Vagina (tissue), 2 donors: ENCODE results near the gene CTSW. TPM values are rescaled to one million over a fixed set of nuclear protein-coding genes. Genes with fewer than 3 reads are reported as not detected.

Source experiments
- DNase-seq, 2 donors: peaks; one replicate each; pipeline ENCODE4 v3.0.0-alpha.2; 2017; ENCODE audit errors: extremely low spot score in 2 of 2
- H3K27ac ChIP-seq: fragments of 200-600 bp; sonication (generic); one replicate; pipeline ENCODE4 v1.5.1; 2019
- H3K27me3 ChIP-seq: fragments of 200-600 bp; sonication (generic); one replicate; pipeline ENCODE4 v1.5.1; 2019
- H3K36me3 ChIP-seq, 2 donors: fragments of 200-600 bp; sonication (generic); one replicate each; pipeline ENCODE4 v1.5.1; 2017 to 2019
- H3K4me1 ChIP-seq: fragments of 200-600 bp; sonication (generic); one replicate; pipeline ENCODE4 v1.5.1; 2019
- H3K4me3 ChIP-seq, 2 donors: fragments of 200-600 bp; sonication (generic); 1 replicate in 1 of 2; 2 replicates in 1 of 2; pipeline ENCODE4 v1.5.1; 2016 to 2019
- H3K9me3 ChIP-seq: fragments of 200-600 bp; sonication (generic); one replicate; pipeline ENCODE4 v1.5.1; 2019
- POLR2A ChIP-seq, 2 donors: fragments of 450-650 bp; IDR thresholded peaks; one replicate each; pipeline ENCODE4 v1.6.1; 2017; ENCODE audit warnings: antibody characterized with exemption in 2 of 2, mild to moderate bottlenecking in 2 of 2, moderate library complexity in 2 of 2
- POLR2AphosphoS5 ChIP-seq, 2 donors: sonication (generic); formaldehyde crosslinking; IDR thresholded peaks; one replicate each; pipeline ENCODE4 v1.9.0; 2017; ENCODE audit warnings: antibody characterized with exemption in 2 of 2, mild to moderate bottlenecking in 2 of 2, low read depth in 1 of 2; ENCODE audit not compliant: insufficient read depth in 1 of 2
- intact Hi-C: fragments of 100-400 bp; cut with DNase I; formaldehyde crosslinking; loops from one replicate; pipeline ENCODE4 v1.15.1; 2023
- total RNA-seq: library from RNA; depleted of rRNA; stranded (reverse); fragments of >200 nt; gene quantifications from one replicate; pipeline ENCODE4 v1.2.3, GENCODE V29; 2016
- TF ChIP-seq, protein P1 (sequence below), 3 experiments: fragments of 450-650 bp in 2 of 3; fragments of 200-600 bp in 1 of 3; sonication (generic) in 1 of 3; IDR thresholded peaks; one replicate each; pipeline ENCODE4 v1.5.1; 2017 to 2019; ENCODE audit warnings: antibody characterized with exemption in 3 of 3, mild to moderate bottlenecking in 2 of 3, moderate library complexity in 2 of 3

The CTSW gene
- total RNA-seq, 1 donor from 2014 or later = 0.74 TPM

DNA sequence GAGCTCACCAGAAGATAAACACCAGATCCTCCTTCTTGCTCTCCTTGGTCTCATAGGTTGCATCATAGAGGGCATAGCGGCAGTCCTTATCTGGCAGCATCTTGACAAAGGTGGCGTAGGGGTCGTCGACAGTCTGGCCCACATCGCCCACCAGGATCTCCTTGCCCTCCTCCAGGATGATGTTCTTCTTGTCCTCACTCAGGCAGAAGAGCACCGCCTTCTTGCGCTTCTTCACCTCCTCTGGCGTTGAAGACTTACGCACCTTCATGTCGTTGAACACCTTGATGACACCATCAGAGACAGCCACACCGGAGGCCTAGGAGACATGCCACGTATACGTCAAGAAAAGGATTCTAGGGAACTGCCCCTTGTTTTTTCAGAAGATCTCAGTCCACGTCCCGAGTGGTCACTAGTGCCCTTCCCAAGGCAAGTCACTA lies 23.7 kb upstream of the CTSW start:
- H3K36me3 ChIP-seq = peaks cover 0 to 49% of the 10 kb centered on the region in 2 donors
- intact Hi-C loops = no loop called here
- H3K4me1 ChIP-seq = peaks cover 35% of the 10 kb centered on the region
- H3K4me3 ChIP-seq = peak overlapping the region; percentile 95 to 100
- no peak overlapping the region for H3K27ac ChIP-seq
- H3K27me3 ChIP-seq = no peaks in the 10 kb centered on the region
- TF ChIP-seq POLR2AphosphoS5 (IDR thresholded peaks at IDR 0.05; ENCODE audit: insufficient read depth in 1 of 2, low read depth in 1 of 2) (no peak), POLR2A (IDR thresholded peaks at IDR 0.05) (no peak)
- TF ChIP-seq, protein P1, sequence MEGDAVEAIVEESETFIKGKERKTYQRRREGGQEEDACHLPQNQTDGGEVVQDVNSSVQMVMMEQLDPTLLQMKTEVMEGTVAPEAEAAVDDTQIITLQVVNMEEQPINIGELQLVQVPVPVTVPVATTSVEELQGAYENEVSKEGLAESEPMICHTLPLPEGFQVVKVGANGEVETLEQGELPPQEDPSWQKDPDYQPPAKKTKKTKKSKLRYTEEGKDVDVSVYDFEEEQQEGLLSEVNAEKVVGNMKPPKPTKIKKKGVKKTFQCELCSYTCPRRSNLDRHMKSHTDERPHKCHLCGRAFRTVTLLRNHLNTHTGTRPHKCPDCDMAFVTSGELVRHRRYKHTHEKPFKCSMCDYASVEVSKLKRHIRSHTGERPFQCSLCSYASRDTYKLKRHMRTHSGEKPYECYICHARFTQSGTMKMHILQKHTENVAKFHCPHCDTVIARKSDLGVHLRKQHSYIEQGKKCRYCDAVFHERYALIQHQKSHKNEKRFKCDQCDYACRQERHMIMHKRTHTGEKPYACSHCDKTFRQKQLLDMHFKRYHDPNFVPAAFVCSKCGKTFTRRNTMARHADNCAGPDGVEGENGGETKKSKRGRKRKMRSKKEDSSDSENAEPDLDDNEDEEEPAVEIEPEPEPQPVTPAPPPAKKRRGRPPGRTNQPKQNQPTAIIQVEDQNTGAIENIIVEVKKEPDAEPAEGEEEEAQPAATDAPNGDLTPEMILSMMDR (IDR thresholded peaks at IDR 0.05) = no peak
- DNase-seq = no peak
- H3K9me3 ChIP-seq = no peaks in the 10 kb centered on the region

DNA sequence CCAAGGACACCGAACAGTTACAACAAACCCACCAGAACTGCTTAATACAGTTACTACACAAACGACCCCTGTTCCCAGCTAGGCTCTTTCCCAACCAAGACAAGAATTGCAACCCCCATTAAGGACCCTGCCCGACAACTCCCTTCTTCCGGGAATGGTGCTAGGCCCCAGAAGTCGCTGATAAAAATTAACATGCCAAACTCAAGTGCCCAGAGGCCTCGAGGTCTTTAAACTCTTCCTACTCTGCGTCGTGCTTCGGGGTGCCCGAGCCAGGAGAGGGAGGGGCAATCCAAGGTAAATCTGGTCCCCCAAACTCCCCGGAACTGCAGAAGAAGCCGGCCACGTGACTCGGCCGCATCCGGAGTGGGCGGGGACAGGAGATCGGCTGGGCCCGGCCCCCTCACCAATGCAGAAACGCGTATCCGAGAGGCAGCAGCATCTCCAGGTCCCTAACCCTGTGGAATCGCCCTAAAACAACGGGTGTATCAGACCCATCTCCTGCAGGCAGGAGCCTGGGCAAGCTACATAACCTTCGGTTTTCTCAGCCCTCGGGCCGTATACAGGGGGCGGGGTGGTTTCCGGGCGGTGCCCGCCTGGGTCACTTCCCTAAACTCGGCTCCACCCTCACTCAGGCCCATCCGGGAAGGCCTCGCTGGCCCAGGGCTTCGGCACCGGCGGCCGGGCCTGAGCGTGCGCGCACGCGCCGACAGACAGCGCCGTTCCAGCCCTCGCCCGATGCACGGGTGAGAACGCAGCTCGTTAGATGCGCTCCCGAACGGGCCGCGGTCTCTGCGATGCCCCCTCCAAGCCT lies 22.7 kb upstream of the CTSW start:
- Histone ChIP-seq H3K36me3 (peaks cover 0 to 44% of the 10 kb centered on the region in 2 donors), H3K27me3 (no peaks in the 10 kb centered on the region), H3K9me3 (no peaks in the 10 kb centered on the region), H3K4me1 (peaks cover 45% of the 10 kb centered on the region), H3K27ac (peak overlapping the region; percentile 93), H3K4me3 (peak overlapping the region; percentile 95 to 100)
- DNase-seq = no peak
- TF ChIP-seq POLR2AphosphoS5 (IDR thresholded peaks at IDR 0.05; ENCODE audit: insufficient read depth in 1 of 2, low read depth in 1 of 2) = peak; percentile 69 to 92
- peak in 1 of 2 donors; percentile 53 for TF ChIP-seq POLR2A (IDR thresholded peaks at IDR 0.05)
- TF ChIP-seq, protein P1 (IDR thresholded peaks at IDR 0.05) = no peak
- intact Hi-C loops = no loop called here

GRCh38 chr11:65857500-65857852 lies 22.2 kb upstream of the CTSW start:
- TF ChIP-seq POLR2AphosphoS5 (IDR thresholded peaks at IDR 0.05; ENCODE audit: insufficient read depth in 1 of 2, low read depth in 1 of 2) = no peak
- no peak for TF ChIP-seq POLR2A (IDR thresholded peaks at IDR 0.05)
- TF ChIP-seq, protein P1 (IDR thresholded peaks at IDR 0.05) = no peak
- DNase-seq = no peak
- Histone ChIP-seq H3K36me3 (peaks cover 0 to 45% of the 10 kb centered on the region in 2 donors), H3K4me3 (peak overlapping the region; percentile 95 to 100), H3K9me3 (no peaks in the 10 kb centered on the region), H3K4me1 (peaks cover 50% of the 10 kb centered on the region), H3K27me3 (no peaks in the 10 kb centered on the region), H3K27ac (peak overlapping the region; percentile 93)
- intact Hi-C loops = no loop called here

DNA sequence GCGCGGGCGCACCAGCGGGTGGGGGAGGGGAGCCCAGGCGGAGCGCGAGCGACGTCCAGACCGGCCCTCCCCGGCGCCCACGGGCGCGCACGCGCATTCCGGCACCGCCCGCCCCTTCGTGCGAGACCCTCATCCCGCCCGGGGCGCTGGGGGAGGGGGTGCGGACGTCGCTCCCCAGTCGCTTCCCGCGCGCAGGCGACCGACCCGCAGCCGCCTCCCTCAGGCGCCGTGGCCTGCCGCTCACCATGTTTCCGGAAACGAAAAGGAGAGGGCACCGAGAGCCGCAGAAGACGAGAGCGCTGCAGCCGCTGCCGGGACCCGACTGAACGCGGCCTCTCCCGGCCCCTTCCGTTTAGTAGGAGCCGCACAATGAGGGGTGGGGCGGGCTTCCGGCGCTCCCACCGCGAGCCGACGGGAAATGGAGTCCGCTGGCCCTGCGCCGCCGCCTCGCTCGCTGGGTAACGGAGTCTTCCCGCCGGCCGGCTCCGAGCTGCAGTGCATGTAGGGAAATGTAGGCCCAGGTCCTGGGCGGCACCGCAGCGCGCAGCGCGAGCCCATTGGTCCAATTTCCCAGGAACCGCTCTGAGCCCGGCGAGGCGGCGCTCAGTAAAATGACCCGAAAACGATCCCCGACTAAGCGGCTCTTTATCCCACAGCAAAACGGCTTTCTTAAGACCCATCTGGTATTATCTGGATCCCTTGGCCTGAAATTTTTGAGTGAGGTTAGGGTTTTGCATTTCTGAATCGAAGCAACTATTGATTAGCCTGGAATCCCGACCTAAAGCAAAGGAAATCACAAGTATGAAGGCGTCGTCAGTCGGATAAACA lies 21.6 kb upstream of the CTSW start, which contains the start of gene CFL1:
Gene CFL1 (minus strand): TSS at position 328 of the 828 bp plus-strand sequence. CDS start 81 bp downstream, at position 247.
- Histone ChIP-seq H3K36me3 (peaks cover 0 to 45% of the 10 kb centered on the region in 2 donors), H3K4me3 (peak within 1 kb of the TSS; percentile 95 to 100), H3K9me3 (no peaks in the 10 kb centered on the region), H3K27ac (peak within 1 kb of the TSS; percentile 93), H3K4me1 (peaks cover 52% of the 10 kb centered on the region), H3K27me3 (no peaks in the 10 kb centered on the region)
- TF ChIP-seq POLR2AphosphoS5 (IDR thresholded peaks at IDR 0.05; ENCODE audit: insufficient read depth in 1 of 2, low read depth in 1 of 2) (peak; percentile 97 to 99), POLR2A (IDR thresholded peaks at IDR 0.05) (peak; percentile 2 to 92)
- TF ChIP-seq, protein P1 (IDR thresholded peaks at IDR 0.05) = peak in 1 of 3 experiments; percentile 11
- DNase-seq = peak in 1 of 2 donors; percentile 97
- intact Hi-C loops = no loop called here
